Epithelial cell of esophagus (primary cell): ENCODE results near the gene B3GALT2.

Source experiments
- DNase-seq: peaks from one replicate; pipeline ENCODE4 v3.0.0; 2010; ENCODE audit warnings: low read depth
- H3K4me3 ChIP-seq: 2 replicates; pipeline ENCODE4 v1.5.1; 2011; ENCODE audit warnings: mild to moderate bottlenecking, low read length, control low read depth
- CTCF ChIP-seq: IDR thresholded peaks from 2 replicates; pipeline ENCODE4 v1.5.1; 2011; ENCODE audit warnings: low read depth, mild to moderate bottlenecking, low read length, control low read depth, inconsistent platforms; ENCODE audit not compliant: insufficient read depth; ENCODE audit errors: missing control alignments

The B3GALT2 gene

GRCh38 chr1:193216920-193217319 lies 30.5 kb upstream of the B3GALT2 start:
- no peak for TF ChIP-seq CTCF
- DNase-seq, result no peak
- H3K4me3 ChIP-seq, result no peak overlapping the region

GRCh38 chr1:193213998-193214397 lies 27.6 kb upstream of the B3GALT2 start:
- DNase-seq, result no peak
- TF ChIP-seq CTCF, result no peak
- H3K4me3 ChIP-seq, result no peak overlapping the region

GRCh38 chr1:193212637-193213036 lies 26.2 kb upstream of the B3GALT2 start:
- H3K4me3 ChIP-seq, result no peak overlapping the region
- no peak for DNase-seq
- no peak for TF ChIP-seq CTCF

GRCh38 chr1:193211539-193211938 lies 25.1 kb upstream of the B3GALT2 start:
- no peak overlapping the region for H3K4me3 ChIP-seq
- DNase-seq, result peak; percentile 94
- TF ChIP-seq CTCF, result no peak

- TF ChIP-seq CTCF, result no peak
- H3K4me3 ChIP-seq, result no peak overlapping the region
- no peak for DNase-seq
These were observed 24.6 kb upstream of the B3GALT2 start for GRCh38 chr1:193210996-193211395.

- no peak for DNase-seq
- no peak overlapping the region for H3K4me3 ChIP-seq
- TF ChIP-seq CTCF, result no peak
These were observed 14.6 kb upstream of the B3GALT2 start for GRCh38 chr1:193201021-193201420.

- DNase-seq, result no peak
- H3K4me3 ChIP-seq, result no peak overlapping the region
- TF ChIP-seq CTCF, result no peak
These were observed 13.5 kb upstream of the B3GALT2 start for GRCh38 chr1:193199940-193200339.
